Measurements from ENCODE around the gene NKD1.
"Not testable (repeated sequence)": the region's sequence is repeated elsewhere in the genome, so short reads cannot be mapped to it uniquely, and the experiment has no call there.

The NKD1 gene

GRCh38 chr16:50560903-50561863 is 13.0 kb downstream of the NKD1 start:
- no peak for DNase-seq

GRCh38 chr16:50562657-50563056 is 14.5 kb downstream of the NKD1 start:
- DNase-seq, result no peak

GRCh38 chr16:50563989-50564388 is 15.8 kb downstream of the NKD1 start:
- no peak for DNase-seq

- DNase-seq, result no peak
These were observed 17.2 kb downstream of the NKD1 start for GRCh38 chr16:50565428-50565827.

GRCh38 chr16:50566014-50566962 is 18.1 kb downstream of the NKD1 start:
- DNase-seq, result no peak

GRCh38 chr16:50567651-50568050 is 19.5 kb downstream of the NKD1 start:
- DNase-seq, result no peak

- no peak for DNase-seq
These were observed 20.1 kb downstream of the NKD1 start for GRCh38 chr16:50568187-50568815.

- DNase-seq, result no peak
These were observed 22.2 kb downstream of the NKD1 start for GRCh38 chr16:50570354-50570753.

- no peak for DNase-seq
These were observed 22.8 kb downstream of the NKD1 start for GRCh38 chr16:50570808-50571598.

GRCh38 chr16:50571786-50572185 is 23.6 kb downstream of the NKD1 start:
- DNase-seq, result no peak

GRCh38 chr16:50572700-50573099 is 24.5 kb downstream of the NKD1 start:
- no peak for DNase-seq

- DNase-seq, result no peak
These were observed 25.1 kb downstream of the NKD1 start for GRCh38 chr16:50573279-50573678.

GRCh38 chr16:50573947-50574744 is 25.9 kb downstream of the NKD1 start:
- DNase-seq, result no peak

GRCh38 chr16:50574745-50575136 is 26.5 kb downstream of the NKD1 start:
- no peak for DNase-seq

GRCh38 chr16:50575743-50576142 is 27.5 kb downstream of the NKD1 start:
- DNase-seq, result no peak

- DNase-seq, result no peak
These were observed 28.4 kb downstream of the NKD1 start for GRCh38 chr16:50576403-50577113.

- no peak for DNase-seq
These were observed 29.9 kb downstream of the NKD1 start for GRCh38 chr16:50578137-50578536.

- DNase-seq, result not testable (repeated sequence)
These were observed 31.2 kb downstream of the NKD1 start for GRCh38 chr16:50579373-50579772.

GRCh38 chr16:50580180-50580798 is 32.1 kb downstream of the NKD1 start:
- DNase-seq, result no peak

GRCh38 chr16:50581845-50582244 is 33.6 kb downstream of the NKD1 start:
- DNase-seq, result no peak

All from activated CD4-positive, alpha-beta T cell treated with anti-CD3 and anti-CD28 coated beads, Interleukin-2, amount 50 U/mL, for 16 hours (primary cell).